GM19043 (cell line): ENCODE results near the gene TDRD7.

Source experiments
- ATAC-seq: cut with Tn5 transposase; IDR thresholded peaks from one replicate; pipeline ENCODE4 v1.9.1; 2021; ENCODE audit warnings: low read depth; ENCODE audit not compliant: unreplicated experiment

The TDRD7 gene

DNA sequence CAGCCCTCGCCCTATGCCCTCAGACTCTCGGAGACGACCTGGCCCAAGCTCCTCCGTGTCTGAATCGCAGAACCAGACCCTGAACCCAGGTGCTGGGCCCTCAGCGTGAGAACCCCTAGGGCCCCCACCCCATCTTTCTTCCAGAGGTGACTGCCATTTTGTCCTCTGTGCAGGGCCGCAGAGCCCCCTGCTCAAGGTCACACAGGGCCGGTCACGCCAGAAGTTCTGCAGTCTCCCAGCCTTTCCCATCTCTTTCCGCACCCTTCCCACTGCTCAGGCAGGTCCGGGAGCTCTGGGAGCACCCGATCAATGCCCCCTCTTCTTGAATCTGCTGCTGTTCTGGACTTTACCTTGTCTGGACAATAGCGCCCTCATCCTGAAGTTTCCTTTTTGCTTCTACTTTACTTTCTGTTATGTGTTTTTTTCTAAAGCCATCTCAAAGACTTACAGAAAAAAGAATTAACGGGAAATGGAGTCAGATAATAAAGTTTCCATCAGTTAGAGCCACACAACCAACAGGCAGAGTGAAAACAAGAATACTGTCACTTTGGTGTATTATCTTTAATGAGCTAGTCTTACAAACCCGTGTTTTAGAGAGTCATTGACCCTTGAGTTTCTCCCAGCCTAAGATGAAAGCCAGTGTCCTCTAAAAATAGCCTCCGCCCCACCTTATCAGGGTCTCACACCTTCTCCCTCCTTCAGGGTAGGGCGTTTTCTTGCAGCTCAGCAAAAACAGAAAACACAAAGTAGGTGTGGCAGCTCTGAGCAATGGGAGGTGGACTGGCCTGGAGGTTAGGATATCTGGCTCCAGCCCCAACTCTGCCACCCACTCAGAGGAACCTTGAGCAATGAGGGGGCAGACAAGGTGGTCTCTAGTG, 91.3 kb downstream of the TDRD7 start:
- no peak for ATAC-seq

DNA sequence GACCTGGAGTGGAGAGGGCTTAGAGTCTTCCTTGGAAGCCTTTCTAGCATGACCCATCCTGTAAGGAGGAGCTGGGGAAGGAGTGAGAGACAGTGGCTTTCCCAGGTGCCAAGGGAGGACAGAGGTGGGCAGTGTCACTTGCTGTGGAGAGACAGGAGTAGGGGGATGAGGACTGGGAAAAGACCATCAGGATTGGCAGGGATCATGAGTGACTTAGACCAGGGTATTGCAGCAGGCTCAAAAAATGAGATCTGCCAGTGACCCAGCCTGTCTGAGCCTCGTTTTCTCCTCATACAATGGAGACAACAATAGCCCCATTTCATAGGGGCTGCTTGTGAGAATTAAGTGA, 91.9 kb downstream of the TDRD7 start:
- ATAC-seq = no peak

DNA sequence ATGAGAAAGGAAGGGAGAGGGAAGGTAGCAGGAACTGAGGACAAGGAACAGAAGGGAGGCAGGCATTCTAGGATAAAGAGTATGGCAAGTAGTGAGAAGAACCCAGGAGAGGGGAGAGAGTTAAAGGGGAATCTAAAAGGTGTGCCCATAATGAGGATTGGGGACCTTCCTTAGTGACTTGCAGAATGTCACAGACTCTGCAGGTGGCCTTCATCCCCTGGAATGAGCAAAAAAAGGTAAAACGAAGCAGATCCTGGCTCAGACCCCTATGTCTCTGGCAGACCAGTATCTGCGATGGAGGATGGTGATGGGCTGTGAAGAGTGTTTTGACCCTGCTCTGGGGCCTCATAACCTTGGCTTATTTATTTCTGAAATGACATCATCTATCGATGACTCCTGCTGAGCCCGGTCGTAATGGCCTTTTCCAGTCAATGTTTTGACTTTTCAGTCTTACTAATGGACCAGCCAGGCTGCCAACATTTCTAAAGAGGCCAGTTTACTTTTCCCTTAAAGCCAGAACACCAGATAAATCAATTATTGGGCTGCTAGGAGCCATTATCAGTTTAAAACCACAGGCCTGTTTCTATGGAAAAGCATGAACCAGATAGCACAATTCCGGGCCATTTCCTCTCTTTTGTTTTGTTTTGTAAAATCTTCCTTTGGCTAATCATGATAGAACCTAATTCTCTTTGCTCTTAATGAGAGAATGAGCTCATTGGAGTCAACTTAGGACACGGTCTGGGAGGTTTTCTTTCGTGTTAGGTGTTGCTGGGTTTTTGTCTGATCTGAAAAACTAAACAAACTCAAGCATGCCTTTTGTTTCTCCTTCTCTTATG, 92.7 kb downstream of the TDRD7 start:
- no peak for ATAC-seq

DNA sequence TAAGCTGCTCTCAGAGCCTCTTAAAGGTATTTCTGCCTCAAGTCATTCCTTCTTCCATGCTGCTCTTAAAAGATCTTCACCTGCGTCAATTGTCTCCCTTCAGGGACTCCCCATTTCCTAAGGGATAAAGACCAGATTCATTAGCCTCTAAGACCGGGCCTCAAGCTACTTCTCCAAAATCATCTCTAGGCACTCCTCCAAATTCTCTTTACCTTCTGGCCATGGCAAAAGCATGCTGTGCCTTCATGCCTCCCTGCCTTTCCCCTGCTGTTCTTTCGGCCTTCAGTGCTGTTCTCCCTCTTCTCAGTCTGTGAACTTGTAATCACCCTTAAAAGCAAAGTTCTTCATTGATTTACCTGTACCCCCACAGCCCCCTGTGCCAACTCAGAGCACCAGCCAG, 93.9 kb downstream of the TDRD7 start:
- ATAC-seq = no peak

DNA sequence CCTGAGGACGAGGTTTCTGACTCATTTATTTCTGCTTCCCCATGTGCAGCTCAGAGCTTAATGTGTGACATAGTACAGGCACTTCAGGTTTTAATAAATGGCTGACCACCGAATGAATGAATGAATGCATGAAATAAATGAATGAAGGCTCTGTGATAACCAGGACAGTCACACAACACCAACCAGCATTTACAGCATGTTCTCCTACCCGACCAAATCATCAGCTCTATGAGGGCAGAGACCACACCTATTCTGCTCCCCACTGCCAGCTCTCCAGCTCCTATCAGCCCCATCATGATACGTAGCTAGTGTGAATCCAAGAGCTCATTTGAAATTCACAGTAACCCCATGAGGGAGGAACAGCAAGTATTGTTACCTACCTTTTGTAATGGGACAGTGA, 94.4 kb downstream of the TDRD7 start:
- no peak for ATAC-seq

DNA sequence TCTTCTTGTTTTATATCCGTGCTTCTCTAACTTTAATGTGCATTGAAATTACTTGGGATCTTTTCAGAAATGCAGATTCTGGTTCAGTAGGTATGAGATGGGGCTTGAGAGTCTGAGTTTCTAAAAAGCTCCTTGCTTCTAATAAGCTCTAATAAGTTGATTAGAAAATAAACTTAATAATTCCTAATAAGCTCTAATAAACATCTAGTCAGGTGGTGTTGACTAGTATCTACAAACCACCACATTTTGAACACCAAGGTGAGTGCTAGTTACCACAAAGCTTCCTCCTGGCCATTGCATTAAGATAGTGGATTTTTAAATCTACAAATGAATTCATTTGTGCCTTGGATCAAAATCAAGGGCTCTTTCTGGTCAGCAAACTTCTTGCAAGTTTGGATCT, 94.9 kb downstream of the TDRD7 start:
- no peak for ATAC-seq

DNA sequence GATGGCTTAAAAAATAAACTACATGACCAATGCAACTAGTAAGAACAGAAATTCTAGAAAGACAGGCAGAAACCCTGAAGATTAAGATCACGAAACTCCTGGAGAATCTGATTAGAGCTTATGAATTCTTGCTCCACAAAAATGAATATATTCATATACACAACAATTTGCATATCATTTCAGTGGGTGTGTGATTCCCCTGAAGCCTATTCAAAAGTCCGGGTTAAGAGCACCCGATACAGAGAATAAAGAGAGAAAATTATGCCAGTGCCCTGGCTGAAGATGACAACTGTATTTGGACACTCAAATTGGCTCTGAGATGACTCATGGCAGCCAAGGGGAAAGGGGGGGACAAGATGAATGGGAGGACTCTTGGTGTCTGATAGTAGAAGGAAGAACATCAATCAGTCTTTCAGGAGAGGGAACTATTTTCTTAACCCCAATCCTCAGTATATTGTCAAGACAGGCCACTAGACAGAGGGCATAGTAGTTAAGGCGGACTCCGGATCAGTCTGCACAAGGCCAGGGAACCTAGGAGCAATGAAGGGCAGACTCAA, 95.6 kb downstream of the TDRD7 start:
- no peak for ATAC-seq

DNA sequence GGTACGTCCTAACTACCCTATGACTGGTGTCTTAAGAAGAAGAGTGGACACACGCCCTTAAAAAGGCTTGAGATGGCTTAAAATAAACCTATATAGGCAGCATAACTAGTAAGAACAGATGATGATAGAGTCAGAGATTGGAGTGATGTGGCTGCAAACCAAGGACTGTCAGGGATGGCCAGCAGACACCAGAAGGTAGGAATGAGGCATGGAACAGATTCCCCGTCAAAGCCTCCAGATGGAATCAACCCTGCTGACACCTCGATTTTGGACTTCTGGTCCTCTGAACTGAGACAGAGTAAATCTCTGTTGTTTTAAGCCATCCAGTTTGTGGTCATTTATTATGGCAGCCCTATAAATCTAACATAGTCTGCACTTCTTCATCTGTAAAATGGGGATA, 97.0 kb downstream of the TDRD7 start:
- ATAC-seq = no peak

DNA sequence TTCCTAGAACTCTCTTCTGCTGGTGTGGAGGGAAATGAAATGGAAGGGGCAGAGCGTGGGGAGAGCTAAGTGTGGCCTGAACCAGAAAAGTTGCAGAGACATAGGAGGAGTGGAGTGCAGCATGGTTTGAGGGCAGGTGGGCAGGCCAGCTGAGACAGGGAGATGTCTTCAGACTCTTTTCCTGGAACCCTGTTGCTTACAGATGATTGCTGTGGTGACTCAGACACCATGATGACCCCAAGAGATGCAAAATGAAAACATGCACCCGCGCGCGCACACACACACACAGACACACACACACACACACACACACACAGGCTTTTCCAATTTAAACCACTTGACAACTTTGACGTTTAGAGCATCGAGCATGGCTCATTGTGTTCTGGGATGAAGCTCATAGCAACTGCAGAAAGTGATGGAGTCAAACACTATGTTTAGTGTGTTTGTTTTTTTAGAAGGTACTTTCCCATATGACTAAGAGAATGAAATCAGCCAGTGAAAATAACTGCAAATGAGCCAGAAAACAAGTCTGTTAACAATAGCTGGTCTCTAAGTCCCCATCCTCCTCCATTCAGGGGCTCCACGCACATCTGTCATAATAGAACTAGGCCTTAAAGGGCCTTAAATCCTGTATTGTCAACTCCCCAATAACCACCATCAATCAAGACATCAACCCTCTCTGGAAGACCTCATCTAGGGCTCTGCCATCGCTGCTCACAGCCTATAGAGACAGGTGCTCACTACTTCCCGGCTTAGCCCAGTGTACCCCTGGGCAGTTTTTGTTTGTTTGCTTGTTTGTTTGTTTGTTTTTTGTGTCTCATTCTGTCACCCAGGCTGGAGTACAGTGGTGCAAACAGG, 99.1 kb downstream of the TDRD7 start:
- no peak for ATAC-seq

DNA sequence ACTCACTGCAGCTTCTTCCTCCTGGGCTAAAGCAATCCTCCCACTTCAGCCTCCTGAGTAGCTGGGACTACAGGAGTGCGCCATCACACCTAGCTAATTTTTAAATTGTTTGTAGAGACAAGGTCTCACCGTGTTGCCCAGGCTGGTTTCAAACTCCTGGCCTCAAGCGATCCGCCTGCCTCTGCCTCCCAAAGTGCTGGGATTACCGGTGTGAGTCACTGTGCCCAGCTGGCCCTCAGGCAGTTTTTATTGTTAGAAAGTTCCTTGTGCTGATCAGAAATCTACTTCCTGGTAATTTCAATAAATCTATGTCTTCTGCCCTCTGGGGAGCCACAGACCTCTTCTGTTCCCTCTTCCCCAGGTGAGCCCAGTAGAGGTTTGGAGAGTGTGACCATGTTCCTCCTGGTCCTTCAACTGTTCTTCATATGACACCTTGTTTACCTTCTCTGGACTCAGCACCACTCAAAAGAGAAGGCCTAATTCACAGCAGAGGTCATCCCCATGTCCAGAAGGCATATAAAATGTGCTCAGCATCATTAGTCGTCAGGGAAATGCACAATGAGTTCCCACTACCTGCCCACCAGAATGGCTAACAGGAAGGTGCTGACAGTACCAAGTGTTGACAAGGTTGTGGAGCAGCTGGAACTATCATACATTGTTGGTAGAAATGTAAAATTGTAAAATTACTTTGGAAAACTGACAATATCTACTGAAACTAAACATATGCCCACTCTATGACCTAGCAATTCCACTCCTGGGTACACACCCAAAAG, 99.9 kb downstream of the TDRD7 start:
- no peak for ATAC-seq

DNA sequence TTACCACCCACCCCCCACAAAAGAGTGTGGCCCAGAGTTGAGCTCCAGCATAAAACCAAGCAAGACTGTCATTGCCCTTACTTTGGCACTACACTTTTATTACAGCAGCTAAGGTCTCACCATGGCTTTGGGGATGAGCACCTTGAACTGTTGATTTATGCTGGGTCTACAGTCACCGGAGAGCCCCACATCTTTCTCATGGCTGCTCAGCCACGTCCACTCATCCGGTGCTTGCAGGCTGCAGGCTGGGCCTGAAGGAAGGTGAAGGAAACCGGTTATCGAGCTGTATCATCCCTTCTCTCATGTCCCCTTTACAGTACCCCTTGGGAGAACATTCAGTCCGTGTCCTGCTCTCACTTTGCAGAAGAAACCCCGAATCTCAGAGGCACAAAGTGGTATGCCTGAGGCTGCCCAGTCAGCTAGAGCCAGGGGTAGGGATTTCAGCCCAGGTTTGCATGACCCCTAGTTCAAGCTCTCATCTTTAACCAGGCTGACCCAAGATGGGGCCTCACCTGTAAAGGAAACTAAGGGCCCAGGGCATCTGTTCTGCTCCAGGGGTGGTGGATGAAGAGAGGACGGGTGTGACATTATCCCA, 101.2 kb downstream of the TDRD7 start:
- ATAC-seq = no peak

DNA sequence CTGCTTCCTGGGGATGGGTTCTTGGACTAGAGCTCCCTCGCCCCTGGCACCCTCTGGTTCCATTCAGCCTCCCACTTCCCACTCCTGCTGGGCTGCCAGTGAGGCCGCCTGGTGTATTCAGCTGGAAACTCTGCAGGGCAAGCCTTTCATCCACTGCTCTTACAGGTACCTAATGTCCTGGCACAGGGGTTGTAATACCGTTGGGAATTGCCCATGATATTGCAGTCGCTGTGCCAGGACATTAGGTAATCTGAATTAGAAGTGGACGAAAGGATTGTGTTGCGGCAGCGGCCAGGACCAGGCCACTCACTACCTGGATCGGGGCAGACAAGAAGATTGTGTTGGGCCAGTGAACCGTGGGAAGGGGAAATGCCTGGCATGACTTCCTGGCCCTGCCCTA, 102.6 kb downstream of the TDRD7 start:
- no peak for ATAC-seq

DNA sequence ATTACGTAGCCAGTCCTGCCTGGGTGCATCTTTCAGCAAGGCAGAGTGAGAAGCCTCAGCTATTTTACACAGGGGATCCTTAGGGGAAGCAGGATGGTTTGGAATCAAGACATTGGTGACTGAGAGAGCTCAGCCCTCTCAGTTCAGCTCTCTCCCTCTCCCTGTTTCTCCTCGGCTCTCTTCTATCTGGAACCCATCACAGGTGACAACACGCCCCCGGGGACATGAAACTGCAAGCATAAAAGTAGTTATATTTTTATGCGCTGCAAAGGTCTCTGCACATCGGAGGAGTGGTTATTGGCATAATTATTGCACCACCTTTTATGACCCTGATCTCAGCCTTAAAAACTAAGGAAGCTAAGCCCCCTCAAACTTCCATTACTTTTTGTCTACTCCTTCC, 103.8 kb downstream of the TDRD7 start:
- no peak for ATAC-seq

DNA sequence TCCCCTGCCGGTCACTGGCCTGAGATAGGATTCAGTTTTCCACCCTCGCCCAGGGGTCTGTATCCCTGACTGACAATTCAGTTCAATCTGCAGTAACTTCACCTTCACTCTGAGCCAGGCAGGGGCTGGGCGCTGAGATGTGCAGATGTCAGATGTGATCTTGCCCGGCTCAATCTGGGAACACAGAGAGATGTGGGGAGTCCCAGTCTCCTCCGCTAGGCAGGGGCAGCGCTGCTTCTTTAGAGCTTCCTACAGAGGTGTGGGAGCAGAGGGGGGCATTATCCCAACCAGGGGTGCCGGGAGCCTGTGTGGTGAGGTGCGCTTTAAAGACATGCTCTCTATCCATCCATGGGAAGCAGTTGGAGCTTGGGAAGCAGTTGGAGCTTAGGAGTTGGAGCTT, 104.2 kb downstream of the TDRD7 start:
- ATAC-seq = no peak

DNA sequence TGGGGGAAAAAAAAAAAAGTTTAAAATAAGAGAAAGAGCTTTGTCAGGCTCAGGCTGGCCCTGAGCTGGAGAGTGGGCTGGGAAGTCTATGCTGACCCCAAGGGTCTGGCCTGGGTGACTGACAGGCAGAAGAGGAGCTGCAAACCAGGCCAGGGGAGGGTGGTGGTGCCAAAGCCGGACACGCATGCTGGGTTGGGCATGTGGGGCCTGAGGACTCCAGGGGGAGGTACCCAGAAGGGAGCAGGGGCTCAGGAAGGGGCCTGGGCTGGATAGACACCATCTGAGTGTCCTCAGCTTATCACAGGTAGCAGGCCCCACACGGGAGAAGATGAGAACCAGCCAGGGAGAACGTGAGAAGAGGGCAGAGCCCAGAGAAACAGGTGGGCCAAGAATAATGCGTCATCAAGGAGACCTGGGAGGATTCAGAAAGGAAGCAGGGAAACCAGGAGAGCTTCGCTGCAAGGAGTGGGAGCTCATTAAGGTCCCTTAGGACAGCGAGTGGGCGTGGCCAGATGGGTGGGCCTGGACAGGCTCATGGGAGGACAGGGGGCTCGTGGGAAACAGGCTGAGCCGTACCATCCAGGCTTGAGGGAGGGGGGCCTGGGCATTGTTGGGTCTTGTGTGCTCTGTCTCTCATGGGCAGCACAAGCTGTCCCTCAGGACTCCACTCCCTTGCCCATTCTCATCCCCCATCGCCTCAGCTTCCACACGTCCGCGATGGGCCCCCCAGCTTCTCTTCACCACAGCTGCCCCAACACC, 105.6 kb downstream of the TDRD7 start:
- ATAC-seq = no peak

DNA sequence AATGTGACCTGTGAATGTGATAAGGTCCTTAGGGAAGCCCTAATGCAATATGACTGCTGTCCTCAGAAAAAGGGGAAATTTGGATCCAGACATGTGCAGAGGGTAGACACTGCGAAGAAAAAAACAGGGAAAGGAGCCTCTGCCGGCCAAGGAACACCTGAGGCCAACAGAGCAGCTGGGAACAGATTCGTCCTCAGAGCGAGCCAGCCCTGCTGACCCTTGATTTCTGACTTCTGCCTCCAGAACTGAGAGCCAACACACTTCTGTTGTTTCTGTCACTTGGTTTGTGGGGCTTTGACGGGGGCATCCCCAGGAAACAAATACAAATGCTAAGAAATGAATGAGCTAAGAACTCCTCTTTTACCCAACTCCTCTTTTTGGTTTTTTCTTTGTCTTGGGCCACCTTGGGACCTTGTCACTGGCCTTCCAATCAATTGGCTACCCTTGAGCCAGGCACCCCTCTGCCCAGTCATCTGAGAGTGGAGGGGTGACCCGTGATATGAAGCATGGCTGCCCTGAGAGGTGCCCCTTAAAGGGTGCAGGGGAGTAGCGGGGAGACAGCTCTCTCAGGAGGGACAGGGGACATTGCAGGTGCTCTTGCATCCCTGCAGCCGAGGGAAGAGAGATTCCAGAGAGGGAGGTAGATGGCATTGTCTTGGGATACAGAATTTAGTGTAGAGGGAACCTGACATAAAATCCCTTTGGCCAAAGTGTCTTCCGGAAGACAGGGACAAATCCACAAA, 106.4 kb downstream of the TDRD7 start:
- ATAC-seq = no peak

DNA sequence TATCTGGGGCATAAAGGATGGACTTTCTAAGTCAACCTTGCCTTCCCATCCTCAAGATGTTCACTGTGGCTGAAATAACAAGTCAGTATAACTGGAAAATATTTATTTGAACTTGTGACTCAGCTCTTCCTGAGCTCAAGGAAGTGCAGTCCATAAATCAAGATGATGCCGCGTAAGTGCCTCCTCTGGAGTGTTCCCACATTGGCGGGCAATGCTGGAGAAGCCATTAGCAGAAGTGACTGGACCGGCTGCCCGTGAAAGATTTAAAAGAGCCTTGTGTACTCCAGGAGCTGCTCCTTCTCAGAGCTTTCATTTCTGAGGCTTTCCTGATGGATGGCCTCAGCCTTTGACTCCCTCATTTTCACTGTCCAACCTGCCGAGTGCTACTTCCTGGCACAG, 107.0 kb downstream of the TDRD7 start:
- no peak for ATAC-seq

DNA sequence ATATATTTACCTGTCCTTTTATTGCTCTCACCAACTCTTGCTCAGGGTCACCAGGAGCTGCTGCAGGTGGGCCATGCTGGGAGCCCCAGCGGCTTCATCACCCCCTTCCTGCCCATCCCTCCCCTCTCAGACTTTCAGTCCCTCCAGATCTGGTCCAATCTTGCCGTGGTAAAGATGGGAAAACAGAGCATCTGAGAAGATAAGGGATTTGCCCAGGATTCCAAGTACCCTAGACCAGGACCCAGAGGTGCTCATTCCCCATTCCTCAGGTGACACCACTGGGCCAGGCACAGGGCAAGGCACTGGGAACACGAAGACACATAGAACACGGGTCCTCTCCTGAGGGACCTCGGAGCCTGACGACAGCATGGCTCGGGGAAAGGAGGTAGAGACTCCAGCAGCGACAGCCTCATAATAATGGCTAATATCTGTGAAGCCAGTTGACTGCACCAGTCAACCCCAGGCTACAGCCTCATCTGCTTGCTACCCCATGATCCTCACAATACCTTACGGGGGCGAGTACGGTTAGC, 107.6 kb downstream of the TDRD7 start:
- ATAC-seq = no peak
